Hepatocyte (in vitro differentiated cells): ENCODE data around the gene ZBTB44.

Experiments
- EZH2 ChIP-seq: fragments of 200-600 bp; sonication (generic); IDR thresholded peaks from 2 replicates; pipeline ENCODE4 v1.6.1; 2016; ENCODE audit warnings: antibody characterized with exemption, mild to moderate bottlenecking, borderline replicate concordance
- EZH2phosphoT487 ChIP-seq: fragments of 200-600 bp; sonication (generic); IDR thresholded peaks from one replicate; pipeline ENCODE4 v1.6.1; 2018; ENCODE audit warnings: antibody characterized with exemption, mild to moderate bottlenecking, low read depth, moderate library complexity; ENCODE audit not compliant: unreplicated experiment, severe bottlenecking
- TF ChIP-seq, protein P1 (sequence below): fragments of 200-600 bp; sonication (generic); IDR thresholded peaks from 2 replicates; pipeline ENCODE4 v1.5.1; 2016; ENCODE audit warnings: antibody characterized with exemption, mild to moderate bottlenecking; ENCODE audit not compliant: poor library complexity

GRCh38 chr11:130308059-130308458, 6.7 kb downstream of the ZBTB44 start:
- TF ChIP-seq, protein P1, sequence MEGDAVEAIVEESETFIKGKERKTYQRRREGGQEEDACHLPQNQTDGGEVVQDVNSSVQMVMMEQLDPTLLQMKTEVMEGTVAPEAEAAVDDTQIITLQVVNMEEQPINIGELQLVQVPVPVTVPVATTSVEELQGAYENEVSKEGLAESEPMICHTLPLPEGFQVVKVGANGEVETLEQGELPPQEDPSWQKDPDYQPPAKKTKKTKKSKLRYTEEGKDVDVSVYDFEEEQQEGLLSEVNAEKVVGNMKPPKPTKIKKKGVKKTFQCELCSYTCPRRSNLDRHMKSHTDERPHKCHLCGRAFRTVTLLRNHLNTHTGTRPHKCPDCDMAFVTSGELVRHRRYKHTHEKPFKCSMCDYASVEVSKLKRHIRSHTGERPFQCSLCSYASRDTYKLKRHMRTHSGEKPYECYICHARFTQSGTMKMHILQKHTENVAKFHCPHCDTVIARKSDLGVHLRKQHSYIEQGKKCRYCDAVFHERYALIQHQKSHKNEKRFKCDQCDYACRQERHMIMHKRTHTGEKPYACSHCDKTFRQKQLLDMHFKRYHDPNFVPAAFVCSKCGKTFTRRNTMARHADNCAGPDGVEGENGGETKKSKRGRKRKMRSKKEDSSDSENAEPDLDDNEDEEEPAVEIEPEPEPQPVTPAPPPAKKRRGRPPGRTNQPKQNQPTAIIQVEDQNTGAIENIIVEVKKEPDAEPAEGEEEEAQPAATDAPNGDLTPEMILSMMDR: no peak
- TF ChIP-seq EZH2 (no peak), EZH2phosphoT487 (no peak)
